Activated T-cell treated with anti-CD3 and anti-CD28 coated beads, Interleukin-2, amount 50 U/mL, for 24 hours (primary cell): ENCODE results near the gene GRID2.

ENCODE experiments used
- DNase-seq: peaks from one replicate; pipeline ENCODE4 v3.0.0-alpha.2; 2020
- H3K27ac Mint-ChIP-seq: 2 replicates; pipeline ENCODE4 v1.8.0; 2020; ENCODE audit warnings: mild to moderate bottlenecking, mixed read lengths
- H3K27me3 Mint-ChIP-seq: 2 replicates; pipeline ENCODE4 v1.8.0; 2020; ENCODE audit warnings: mixed read lengths
- H3K36me3 Mint-ChIP-seq: 2 replicates; pipeline ENCODE4 v1.8.0; 2020; ENCODE audit warnings: low read depth, mixed read lengths
- H3K4me1 Mint-ChIP-seq: 2 replicates; pipeline ENCODE4 v1.8.0; 2020; ENCODE audit warnings: low read depth, mixed read lengths
- H3K4me3 Mint-ChIP-seq: 2 replicates; pipeline ENCODE4 v1.8.0; 2020; ENCODE audit warnings: mild to moderate bottlenecking, moderate library complexity, mixed read lengths
- H3K9me3 Mint-ChIP-seq: 2 replicates; pipeline ENCODE4 v1.8.0; 2020; ENCODE audit warnings: mixed read lengths

The GRID2 gene

DNA sequence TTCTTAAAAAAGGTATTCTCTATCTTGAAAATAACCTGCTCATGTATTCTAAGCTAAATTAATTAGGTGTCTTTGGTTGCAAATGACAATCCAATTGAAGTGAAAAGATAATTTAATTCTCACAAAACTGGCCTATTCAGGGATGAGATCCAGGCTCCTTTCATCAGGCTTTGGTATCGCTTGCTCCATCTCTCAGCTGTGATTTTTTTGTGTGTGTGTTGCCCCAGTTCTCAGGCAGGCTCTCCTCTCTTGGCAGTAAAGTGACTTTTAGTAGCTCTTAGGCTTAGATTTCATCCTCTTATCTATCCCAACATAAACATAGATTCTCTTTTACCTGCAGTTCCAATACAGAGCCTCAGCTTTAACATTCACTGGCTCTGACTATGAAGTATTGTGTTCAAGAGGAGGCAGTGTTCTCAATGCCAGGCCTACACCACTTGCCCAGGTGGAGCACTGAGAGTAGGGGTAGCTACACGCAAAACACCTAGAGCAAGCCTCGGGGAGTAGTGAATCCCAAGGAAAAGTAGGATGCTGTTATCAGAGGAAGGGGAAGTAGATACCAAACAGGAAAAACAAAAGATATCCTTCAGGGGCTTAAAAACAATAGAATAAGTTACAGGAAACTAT lies 1132.3 kb downstream of the GRID2 start:
- peaks cover 19% of the 10 kb centered on the region for H3K9me3 Mint-ChIP-seq
- H3K27ac Mint-ChIP-seq, result no peak overlapping the region
- no peaks in the 10 kb centered on the region for H3K36me3 Mint-ChIP-seq
- no peak for DNase-seq
- H3K27me3 Mint-ChIP-seq, result no peaks in the 10 kb centered on the region
- no peaks in the 10 kb centered on the region for H3K4me1 Mint-ChIP-seq
- no peak overlapping the region for H3K4me3 Mint-ChIP-seq

DNA sequence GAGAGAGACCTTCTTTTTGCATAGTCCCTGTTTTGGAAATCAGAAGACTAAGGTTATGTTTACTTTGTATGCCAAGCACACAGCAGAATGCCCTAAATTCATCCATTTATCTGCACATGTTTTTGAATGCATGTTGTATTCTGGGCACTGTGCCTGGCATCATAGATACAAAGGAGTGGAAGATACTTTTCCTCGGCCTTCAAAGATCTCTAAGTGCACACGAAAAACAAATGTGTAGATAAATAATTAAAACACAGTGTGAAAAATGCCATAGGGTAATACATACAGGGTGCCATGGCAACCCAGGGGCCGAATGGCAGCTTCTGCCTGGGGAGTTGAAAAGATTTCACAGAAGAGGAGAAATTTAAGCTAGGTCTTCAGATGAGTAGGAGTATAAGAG lies 1134.2 kb downstream of the GRID2 start:
- no peaks in the 10 kb centered on the region for H3K36me3 Mint-ChIP-seq
- H3K27ac Mint-ChIP-seq, result no peak overlapping the region
- H3K27me3 Mint-ChIP-seq, result no peaks in the 10 kb centered on the region
- DNase-seq, result no peak
- H3K4me3 Mint-ChIP-seq, result no peak overlapping the region
- no peaks in the 10 kb centered on the region for H3K4me1 Mint-ChIP-seq
- peaks cover 19% of the 10 kb centered on the region for H3K9me3 Mint-ChIP-seq

DNA sequence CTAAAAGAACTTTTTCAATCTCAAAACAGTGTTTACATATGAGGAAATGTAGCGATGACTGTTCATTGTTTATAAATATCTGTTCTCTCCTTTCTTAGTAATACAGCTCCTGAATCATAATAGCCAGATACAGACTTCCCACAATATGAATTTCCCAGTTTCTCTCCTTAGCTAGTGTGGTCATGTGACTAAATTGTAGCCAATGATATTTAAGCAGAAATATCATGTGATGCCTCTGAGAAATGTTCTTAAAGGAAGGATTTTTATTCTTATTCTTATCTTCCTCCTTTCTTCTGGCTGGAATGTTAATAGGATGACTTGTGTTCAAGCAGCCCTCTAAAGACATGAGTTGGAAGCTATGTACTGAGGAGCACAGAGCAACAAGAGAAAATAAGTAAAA lies 1141.1 kb downstream of the GRID2 start:
- H3K27me3 Mint-ChIP-seq, result no peaks in the 10 kb centered on the region
- no peak overlapping the region for H3K4me3 Mint-ChIP-seq
- H3K4me1 Mint-ChIP-seq, result no peaks in the 10 kb centered on the region
- no peak for DNase-seq
- peaks cover 8% of the 10 kb centered on the region for H3K9me3 Mint-ChIP-seq
- H3K36me3 Mint-ChIP-seq, result no peaks in the 10 kb centered on the region
- no peak overlapping the region for H3K27ac Mint-ChIP-seq

DNA sequence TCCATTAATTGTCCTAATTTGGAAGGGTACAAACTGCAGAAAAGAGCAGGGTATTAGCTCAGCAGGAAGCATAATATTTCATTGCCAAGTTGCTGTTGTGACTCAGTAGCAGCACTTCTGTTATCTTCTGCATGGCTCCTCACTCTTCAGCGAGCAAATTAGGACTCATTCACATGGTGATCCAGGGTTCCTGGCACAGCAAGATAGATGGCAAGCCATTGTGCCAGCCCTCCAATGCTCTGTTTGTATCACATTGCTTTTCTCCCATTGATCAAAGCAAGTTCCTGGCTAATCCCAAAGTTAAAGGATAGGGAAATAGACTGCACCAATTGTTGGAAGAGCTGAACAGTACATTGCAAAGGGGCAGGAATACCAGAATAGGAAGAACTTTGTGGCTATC lies 1142.3 kb downstream of the GRID2 start:
- DNase-seq, result no peak
- peaks cover 3% of the 10 kb centered on the region for H3K9me3 Mint-ChIP-seq
- no peaks in the 10 kb centered on the region for H3K36me3 Mint-ChIP-seq
- H3K4me3 Mint-ChIP-seq, result no peak overlapping the region
- H3K27ac Mint-ChIP-seq, result no peak overlapping the region
- H3K4me1 Mint-ChIP-seq, result no peaks in the 10 kb centered on the region
- no peaks in the 10 kb centered on the region for H3K27me3 Mint-ChIP-seq

DNA sequence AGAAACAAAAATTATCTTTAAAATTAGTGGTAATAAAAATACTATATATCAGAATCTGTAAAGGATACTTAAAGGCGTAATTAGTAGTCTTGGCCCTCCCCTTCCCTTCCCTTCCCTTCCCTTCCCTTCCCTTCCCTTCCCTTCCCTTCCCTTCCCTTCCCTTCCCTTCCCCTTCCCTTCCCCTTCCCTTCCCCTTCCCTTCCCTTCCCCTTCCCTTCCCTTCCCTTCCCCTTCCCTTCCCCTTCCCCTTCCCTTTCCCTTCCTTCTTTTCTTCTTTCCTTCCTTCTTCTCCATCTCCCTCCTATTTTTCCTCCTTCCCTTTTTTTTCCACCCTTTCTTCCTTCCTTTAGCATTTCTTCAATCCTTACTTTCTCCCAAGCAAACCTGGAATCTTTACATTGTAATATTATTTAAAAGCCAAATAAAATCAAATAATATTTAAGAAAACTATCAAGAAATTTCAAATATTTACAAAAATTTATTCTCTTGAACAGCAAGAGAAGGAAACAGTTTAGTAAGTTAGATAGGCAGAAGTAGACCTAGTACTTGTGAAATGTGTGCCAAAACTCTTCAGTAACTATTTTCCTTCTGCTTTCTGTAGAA lies 1145.0 kb downstream of the GRID2 start:
- Mint-ChIP-seq H3K4me3 (no peak overlapping the region), H3K4me1 (no peaks in the 10 kb centered on the region)

DNA sequence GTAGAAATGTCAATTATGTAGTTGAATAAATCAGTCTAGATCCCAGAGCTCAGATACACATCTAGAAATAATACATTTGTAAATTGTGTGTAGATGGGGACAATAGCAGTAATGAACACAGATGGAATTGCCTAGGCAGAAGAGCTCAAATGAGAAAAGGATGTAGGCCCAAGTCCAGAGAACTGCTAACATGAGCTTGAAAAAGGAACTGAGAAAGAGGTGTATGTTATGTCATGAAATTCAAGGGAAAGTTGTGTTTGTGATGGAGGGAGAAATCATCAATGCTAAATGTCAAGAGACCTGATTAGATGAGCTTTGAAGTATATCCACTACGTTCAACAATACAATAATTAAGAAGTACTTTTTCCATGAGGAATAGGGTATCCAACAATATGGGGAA lies 1148.2 kb downstream of the GRID2 start:
- Mint-ChIP-seq H3K36me3 (no peaks in the 10 kb centered on the region), H3K4me3 (no peak overlapping the region), H3K27ac (no peak overlapping the region), H3K9me3 (peaks cover under 1% of the 10 kb centered on the region), H3K27me3 (no peaks in the 10 kb centered on the region), H3K4me1 (no peaks in the 10 kb centered on the region)
- DNase-seq, result no peak

More for the DNA sequence above, 1145.0 kb downstream of the GRID2 start:
- no peak for DNase-seq
- Mint-ChIP-seq H3K36me3 (no peaks in the 10 kb centered on the region), H3K9me3 (peaks cover 3% of the 10 kb centered on the region), H3K27ac (no peak overlapping the region), H3K27me3 (no peaks in the 10 kb centered on the region)

DNA sequence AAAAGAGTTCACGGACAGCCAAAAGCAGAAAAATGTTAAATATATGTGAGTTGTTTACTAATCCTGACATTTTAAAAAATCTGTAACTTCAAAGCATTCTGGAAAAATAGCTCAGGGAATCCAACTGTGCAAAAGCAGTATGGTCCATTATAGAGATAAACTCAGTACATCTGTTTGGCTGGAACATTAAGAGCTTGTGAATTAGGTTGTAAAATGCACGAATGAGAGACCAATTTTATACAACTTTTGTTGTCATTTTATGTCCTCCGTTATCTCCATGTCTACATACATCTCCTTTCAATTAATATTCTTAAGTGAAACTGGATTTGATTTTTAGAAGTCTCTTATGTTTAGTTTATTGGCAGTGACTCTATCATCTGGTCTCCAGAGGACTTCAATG lies 1157.8 kb downstream of the GRID2 start:
- Mint-ChIP-seq H3K4me3 (no peak overlapping the region), H3K27ac (no peak overlapping the region), H3K4me1 (no peaks in the 10 kb centered on the region), H3K9me3 (peaks cover 5% of the 10 kb centered on the region), H3K27me3 (no peaks in the 10 kb centered on the region), H3K36me3 (no peaks in the 10 kb centered on the region)
- DNase-seq, result no peak

DNA sequence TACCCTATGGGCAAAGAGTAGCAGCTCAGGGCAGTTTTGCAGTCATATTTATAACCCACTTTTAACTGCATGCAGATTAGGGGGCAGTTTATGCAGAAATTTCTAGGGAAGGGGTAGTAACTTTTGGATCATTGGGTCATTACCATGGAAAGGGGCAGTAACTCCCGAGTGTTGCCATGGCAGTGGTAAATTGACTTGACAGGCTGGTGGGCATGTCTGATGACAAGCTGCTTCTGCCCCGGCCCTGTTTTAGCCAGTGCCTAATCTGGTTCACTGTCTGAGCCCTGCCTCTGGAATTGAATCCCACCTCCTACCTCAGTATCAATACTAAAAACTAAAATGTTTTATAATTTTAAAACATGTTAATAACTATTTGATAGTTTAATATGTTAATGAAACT lies 1162.7 kb downstream of the GRID2 start:
- Mint-ChIP-seq H3K9me3 (peaks cover 4% of the 10 kb centered on the region), H3K4me1 (no peaks in the 10 kb centered on the region), H3K27ac (no peak overlapping the region), H3K4me3 (no peak overlapping the region), H3K27me3 (no peaks in the 10 kb centered on the region), H3K36me3 (no peaks in the 10 kb centered on the region)
- no peak for DNase-seq

DNA sequence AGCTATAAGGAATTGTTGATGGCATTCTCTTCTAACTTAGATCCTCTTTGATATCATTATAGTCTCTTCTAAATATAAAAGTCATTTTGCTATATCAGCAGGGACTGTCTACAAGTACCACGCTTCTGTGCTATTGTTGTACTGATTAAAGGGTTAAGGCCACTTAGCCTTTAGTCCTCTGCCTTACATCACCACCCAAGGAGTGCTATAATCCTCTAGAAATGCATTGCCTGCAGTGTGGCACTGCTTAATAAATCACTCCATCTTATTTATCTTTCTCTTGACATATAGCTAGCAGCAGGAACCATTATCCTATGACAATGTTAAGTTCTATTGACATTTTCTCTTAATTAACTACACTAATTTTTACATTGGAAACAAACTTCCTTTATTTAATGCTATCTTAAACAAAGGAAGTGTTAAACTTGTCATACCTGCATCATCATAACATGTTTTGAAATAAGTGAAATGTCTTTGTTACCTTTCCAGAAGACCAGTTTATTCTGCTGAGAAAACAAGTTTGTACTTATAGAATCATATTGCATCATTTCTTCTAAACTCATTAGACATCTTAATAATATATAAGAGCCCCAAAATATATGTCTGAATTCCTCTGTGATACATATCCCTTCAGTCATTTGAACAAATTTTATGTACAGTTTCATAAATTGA lies 1163.9 kb downstream of the GRID2 start:
- Mint-ChIP-seq H3K4me1 (no peaks in the 10 kb centered on the region), H3K36me3 (no peaks in the 10 kb centered on the region), H3K27me3 (no peaks in the 10 kb centered on the region), H3K9me3 (peaks cover 4% of the 10 kb centered on the region), H3K4me3 (no peak overlapping the region), H3K27ac (no peak overlapping the region)
- DNase-seq, result no peak

DNA sequence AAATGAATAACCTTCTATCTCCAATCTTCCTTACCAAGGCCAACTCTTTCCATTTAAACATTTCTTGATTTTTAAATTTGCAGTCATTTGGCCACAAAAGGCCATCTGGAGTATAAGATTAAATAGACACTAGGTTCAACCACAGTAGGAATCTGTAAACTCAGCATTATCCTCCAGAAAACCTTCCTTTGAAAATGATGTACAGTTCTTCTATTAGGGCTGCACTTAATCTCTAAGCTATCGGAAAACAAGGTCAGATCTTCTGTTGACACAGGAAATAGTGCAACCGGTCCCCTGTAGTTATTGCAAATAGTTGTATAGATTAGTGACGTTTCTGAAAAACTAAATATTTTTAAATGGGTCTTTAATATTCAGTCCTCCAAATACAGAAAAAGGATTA lies 1165.8 kb downstream of the GRID2 start:
- Mint-ChIP-seq H3K4me1 (no peaks in the 10 kb centered on the region), H3K27ac (no peak overlapping the region)

DNA sequence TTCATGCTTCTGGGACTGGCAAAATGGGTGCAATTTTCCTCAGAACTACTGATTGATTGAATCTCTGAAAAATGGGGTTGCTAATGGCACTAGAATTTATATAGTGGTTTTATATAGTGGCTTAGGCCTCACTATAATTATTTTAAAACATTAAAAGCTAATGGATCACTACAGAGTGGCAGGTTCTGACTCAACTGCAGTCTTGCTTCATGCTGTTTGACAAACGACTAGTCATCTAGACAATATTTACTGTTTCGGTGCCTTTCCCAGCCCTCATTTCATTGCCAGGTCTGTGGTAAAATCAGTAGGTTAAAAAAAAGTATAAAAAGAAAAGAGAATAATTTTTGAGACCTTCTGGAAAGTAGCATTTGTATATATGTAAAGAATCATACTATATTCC lies 1172.0 kb downstream of the GRID2 start:
- H3K36me3 Mint-ChIP-seq, result no peaks in the 10 kb centered on the region
- no peaks in the 10 kb centered on the region for H3K4me1 Mint-ChIP-seq
- DNase-seq, result no peak
- H3K9me3 Mint-ChIP-seq, result peaks cover 4% of the 10 kb centered on the region
- H3K27me3 Mint-ChIP-seq, result no peaks in the 10 kb centered on the region
- H3K4me3 Mint-ChIP-seq, result no peak overlapping the region
- no peak overlapping the region for H3K27ac Mint-ChIP-seq

More for the DNA sequence above, 1165.8 kb downstream of the GRID2 start:
- no peak overlapping the region for H3K4me3 Mint-ChIP-seq
- H3K27me3 Mint-ChIP-seq, result no peaks in the 10 kb centered on the region
- peaks cover 4% of the 10 kb centered on the region for H3K9me3 Mint-ChIP-seq
- DNase-seq, result no peak
- H3K36me3 Mint-ChIP-seq, result no peaks in the 10 kb centered on the region

DNA sequence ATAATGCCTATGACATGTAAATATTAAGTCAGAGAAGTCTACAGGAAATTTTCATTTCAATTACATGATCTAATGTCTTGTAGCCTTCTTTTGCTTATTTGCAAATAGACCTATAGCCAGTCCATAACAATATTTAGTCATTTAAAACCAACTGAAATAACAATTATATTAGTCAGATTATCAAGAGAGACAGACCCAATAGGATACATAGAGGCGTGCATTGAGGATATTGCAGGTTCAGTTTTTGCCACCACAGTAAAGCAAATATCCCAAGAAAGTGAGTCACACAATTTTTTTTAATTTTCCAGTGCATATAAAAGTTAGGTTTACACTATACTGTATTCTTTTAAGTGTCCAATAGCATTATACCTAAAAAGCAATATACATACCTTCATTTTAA lies 1175.0 kb downstream of the GRID2 start:
- no peak for DNase-seq
- Mint-ChIP-seq H3K36me3 (no peaks in the 10 kb centered on the region), H3K9me3 (peaks cover 4% of the 10 kb centered on the region), H3K4me3 (no peak overlapping the region), H3K27me3 (no peaks in the 10 kb centered on the region), H3K27ac (no peak overlapping the region), H3K4me1 (no peaks in the 10 kb centered on the region)

DNA sequence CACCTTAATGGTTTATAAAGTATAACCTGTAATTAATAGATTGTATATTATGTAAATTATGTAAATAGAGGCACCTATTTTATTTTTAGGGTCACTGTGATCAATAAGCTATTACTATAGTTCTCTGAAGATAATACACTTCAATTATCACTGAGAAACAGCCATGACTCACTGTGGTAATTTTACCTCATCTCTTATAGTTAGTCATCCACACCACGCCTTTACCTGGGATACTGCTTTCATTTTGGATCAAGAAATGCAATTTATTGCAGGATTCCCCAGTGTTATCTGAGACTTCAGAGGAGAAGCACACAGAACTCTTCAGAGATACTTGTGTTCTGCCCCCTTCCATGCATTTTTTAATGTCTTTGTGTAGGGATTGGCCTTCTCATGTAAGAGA lies 1176.7 kb downstream of the GRID2 start:
- Mint-ChIP-seq H3K4me1 (no peaks in the 10 kb centered on the region), H3K36me3 (no peaks in the 10 kb centered on the region), H3K27ac (no peak overlapping the region), H3K4me3 (no peak overlapping the region), H3K9me3 (peaks cover 4% of the 10 kb centered on the region), H3K27me3 (no peaks in the 10 kb centered on the region)
- no peak for DNase-seq

DNA sequence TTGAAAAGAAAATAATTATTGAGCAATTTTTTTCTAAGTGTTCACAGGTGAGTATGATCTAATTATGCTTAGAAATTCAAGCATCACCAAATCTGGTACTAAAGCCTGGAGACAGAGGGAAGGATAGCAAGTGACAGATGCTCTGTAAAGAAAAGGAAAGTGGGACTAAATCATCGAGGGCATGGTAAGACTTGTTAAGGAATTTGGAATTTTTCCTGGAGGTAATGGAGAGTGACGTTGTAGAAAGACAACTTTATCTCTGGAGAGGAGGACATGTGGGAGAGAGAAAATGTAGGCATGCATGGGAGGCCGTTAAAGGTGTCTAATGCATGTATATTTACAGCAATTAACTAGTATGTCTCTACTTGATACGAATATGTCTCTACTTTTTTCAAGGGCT lies 1191.6 kb downstream of the GRID2 start:
- Mint-ChIP-seq H3K27me3 (no peaks in the 10 kb centered on the region), H3K27ac (no peak overlapping the region), H3K9me3 (peaks cover 18% of the 10 kb centered on the region), H3K36me3 (no peaks in the 10 kb centered on the region), H3K4me1 (no peaks in the 10 kb centered on the region), H3K4me3 (no peak overlapping the region)
- DNase-seq, result no peak

DNA sequence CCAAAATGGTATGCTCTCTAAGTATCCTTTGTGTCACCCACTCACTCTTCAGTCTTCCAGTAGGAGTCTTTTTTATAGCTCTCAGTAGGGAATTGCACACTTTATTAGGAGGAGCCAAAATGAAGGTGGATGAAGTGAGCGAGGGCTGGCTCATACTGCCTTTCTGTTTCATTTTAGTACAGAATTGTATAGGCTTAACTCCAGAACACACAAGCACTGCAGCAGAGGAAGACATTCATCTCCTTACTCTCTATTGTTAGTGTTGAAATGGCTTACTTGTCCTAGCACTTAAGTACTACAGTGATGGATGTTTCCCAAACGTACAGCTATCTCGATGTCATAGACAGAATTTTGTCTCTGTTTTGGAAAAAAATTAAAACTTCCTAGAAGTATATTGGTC lies 1197.5 kb downstream of the GRID2 start:
- no peak overlapping the region for H3K4me3 Mint-ChIP-seq
- H3K4me1 Mint-ChIP-seq, result no peaks in the 10 kb centered on the region
- no peaks in the 10 kb centered on the region for H3K36me3 Mint-ChIP-seq
- H3K27ac Mint-ChIP-seq, result no peak overlapping the region
- H3K9me3 Mint-ChIP-seq, result peaks cover 13% of the 10 kb centered on the region
- no peaks in the 10 kb centered on the region for H3K27me3 Mint-ChIP-seq
- no peak for DNase-seq
